Mesenchymal stem cell (in vitro differentiated cells and primary cell): ENCODE measurements around the gene MED13L.

ENCODE experiments used
- DNase-seq: peaks from one replicate; pipeline ENCODE4 v3.0.0-alpha.2; 2013
- H2AFZ ChIP-seq: one replicate; pipeline ENCODE4 v1.6.1; 2013; ENCODE audit warnings: low read depth, mild to moderate bottlenecking, control low read depth, inconsistent platforms, low read length, moderate library complexity
- H2AK5ac ChIP-seq: 2 replicates; pipeline ENCODE4 v1.6.1; 2013; ENCODE audit warnings: low read length, moderate library complexity, mild to moderate bottlenecking, inconsistent platforms; ENCODE audit not compliant: severe bottlenecking
- H2BK120ac ChIP-seq: one replicate; pipeline ENCODE4 v1.6.1; 2013; ENCODE audit warnings: low read depth, mild to moderate bottlenecking, inconsistent platforms, low read length, moderate library complexity
- H2BK12ac ChIP-seq, 2 experiments: one replicate each; pipeline ENCODE4 v1.6.1; 2013; ENCODE audit warnings: inconsistent platforms in 2 of 2, low read length in 2 of 2, mild to moderate bottlenecking in 2 of 2, moderate library complexity in 2 of 2, control low read depth in 1 of 2
- H2BK15ac ChIP-seq: one replicate; pipeline ENCODE4 v1.6.1; 2013; ENCODE audit warnings: mild to moderate bottlenecking, low read depth, inconsistent platforms; ENCODE audit not compliant: poor library complexity, severe bottlenecking
- H2BK5ac ChIP-seq: 2 replicates; pipeline ENCODE4 v1.6.1; 2013; ENCODE audit warnings: low read depth, mild to moderate bottlenecking, low read length, control low read depth, inconsistent platforms; ENCODE audit not compliant: poor library complexity, severe bottlenecking
- H3K14ac ChIP-seq, 2 experiments: one replicate each; pipeline ENCODE4 v1.6.1; 2013; ENCODE audit warnings: inconsistent platforms in 2 of 2, low read length in 2 of 2, control low read depth in 1 of 2, mild to moderate bottlenecking in 1 of 2, moderate library complexity in 1 of 2
- H3K18ac ChIP-seq, 2 experiments: one replicate each; pipeline ENCODE4 v1.6.1; 2013; ENCODE audit warnings: inconsistent platforms in 2 of 2, low read length in 2 of 2, control low read depth in 1 of 2, low read depth in 1 of 2, mild to moderate bottlenecking in 1 of 2
- H3K23ac ChIP-seq, 2 experiments: one replicate each; pipeline ENCODE4 v1.6.1; 2013; ENCODE audit warnings: inconsistent platforms in 2 of 2, low read length in 2 of 2, mild to moderate bottlenecking in 2 of 2, moderate library complexity in 2 of 2, control low read depth in 1 of 2
- H3K27ac ChIP-seq: 2 replicates; pipeline ENCODE4 v1.5.1; 2013; ENCODE audit warnings: mild to moderate bottlenecking, moderate library complexity, low read length, control low read depth, inconsistent platforms; ENCODE audit not compliant: poor library complexity, severe bottlenecking
- H3K27me3 ChIP-seq, 2 experiments: 2 replicates each; pipeline versions ENCODE4 v1.6.1 to v1.7.0; 2013; ENCODE audit warnings: low read length in 2 of 2, mild to moderate bottlenecking in 2 of 2, moderate library complexity in 2 of 2, control low read depth in 1 of 2, inconsistent platforms in 1 of 2; ENCODE audit not compliant: control insufficient read depth in 1 of 2, insufficient read depth in 1 of 2
- H3K36me3 ChIP-seq, 2 experiments: 2 replicates each; pipeline versions ENCODE4 v1.6.1 to v1.7.0; 2013; ENCODE audit warnings: low read length in 2 of 2, control low read depth in 1 of 2, inconsistent platforms in 1 of 2, low read depth in 1 of 2, mild to moderate bottlenecking in 1 of 2; ENCODE audit not compliant: insufficient read depth in 2 of 2, control insufficient read depth in 1 of 2
- H3K4ac ChIP-seq, 2 experiments: one replicate each; pipeline ENCODE4 v1.6.1; 2013; ENCODE audit warnings: inconsistent platforms in 2 of 2, low read length in 2 of 2, mild to moderate bottlenecking in 2 of 2, moderate library complexity in 2 of 2, control low read depth in 1 of 2, low read depth in 1 of 2
- H3K4me1 ChIP-seq: 2 replicates; pipeline ENCODE4 v1.6.1; 2013; ENCODE audit warnings: low read depth, low read length, control low read depth; ENCODE audit not compliant: control insufficient read depth, insufficient read depth
- H3K4me2 ChIP-seq: 2 replicates; pipeline ENCODE4 v1.6.1; 2013; ENCODE audit warnings: low read length, mild to moderate bottlenecking, inconsistent platforms; ENCODE audit not compliant: poor library complexity, severe bottlenecking
- H3K4me3 ChIP-seq, 2 experiments: 2 replicates each; pipeline versions ENCODE4 v1.5.1 to v1.7.0; 2013; ENCODE audit warnings: low read length in 2 of 2, mild to moderate bottlenecking in 2 of 2, control low read depth in 1 of 2, low read depth in 1 of 2; ENCODE audit not compliant: insufficient read depth in 1 of 2
- H3K79me1 ChIP-seq: replicated peaks from 2 replicates; pipeline ENCODE4 v1.6.1; 2013; ENCODE audit warnings: mild to moderate bottlenecking, control low read depth, low read length, inconsistent platforms; ENCODE audit not compliant: poor library complexity, severe bottlenecking
- H3K9ac ChIP-seq: 2 replicates; pipeline ENCODE4 v1.7.0; 2013; ENCODE audit warnings: mild to moderate bottlenecking, low read length, moderate library complexity
- H3K9me3 ChIP-seq: 2 replicates; pipeline ENCODE4 v1.7.0; 2013; ENCODE audit warnings: mild to moderate bottlenecking, low read length; ENCODE audit not compliant: control insufficient read depth
- H4K8ac ChIP-seq: one replicate; pipeline ENCODE4 v1.6.1; 2013; ENCODE audit warnings: inconsistent platforms, mild to moderate bottlenecking, low read length, moderate library complexity
- H4K91ac ChIP-seq: one replicate; pipeline ENCODE4 v1.6.1; 2013; ENCODE audit warnings: mild to moderate bottlenecking, low read length, inconsistent platforms
- WGBS: methylation state at CpG from one replicate; pipeline ENCODE4 v1.1.7; 2013; ENCODE audit warnings: mixed read lengths; 5-methylcytosine and 5-hydroxymethylcytosine counted together

Gene MED13L

DNA sequence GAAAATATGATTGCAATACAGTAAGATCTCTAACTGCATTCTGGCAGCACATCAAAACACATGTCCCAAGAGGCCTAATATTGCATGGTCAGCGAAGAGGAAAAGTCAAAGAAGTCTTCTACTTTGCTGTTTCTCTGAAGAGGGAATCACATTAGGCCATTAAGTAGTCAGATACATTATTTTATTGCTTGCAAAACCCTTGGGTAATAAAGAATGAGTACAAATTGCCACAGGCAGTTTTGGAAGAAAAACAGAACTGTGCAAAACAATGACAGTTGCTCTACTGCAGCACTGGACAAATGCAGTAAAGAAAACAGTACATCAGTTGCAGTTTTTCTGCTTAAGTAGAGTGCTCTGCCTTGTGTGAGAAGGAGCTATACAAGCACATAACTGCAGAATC, 211.9 kb downstream of the MED13L start:
- H3K27ac ChIP-seq, result no peak overlapping the region
- H3K4me2 ChIP-seq, result no peak overlapping the region
- no peak overlapping the region for H3K9ac ChIP-seq
- no peaks in the 10 kb centered on the region for H3K36me3 ChIP-seq
- H3K27me3 ChIP-seq, result no peaks in the 10 kb centered on the region
- no peak overlapping the region for H4K91ac ChIP-seq
- H2BK5ac ChIP-seq, result no peak overlapping the region
- H3K4ac ChIP-seq, result no peak overlapping the region
- 100% methylated on average over 1 of the region's 1 CpG for WGBS
- no peaks in the 10 kb centered on the region for H3K9me3 ChIP-seq
- no peak overlapping the region for H3K23ac ChIP-seq
- H2BK120ac ChIP-seq, result no peak overlapping the region
- no peak overlapping the region for H2BK12ac ChIP-seq
- no peak overlapping the region for H4K8ac ChIP-seq
- no peak overlapping the region for H2BK15ac ChIP-seq
- H3K18ac ChIP-seq, result no peak overlapping the region
- H3K4me1 ChIP-seq, result no peaks in the 10 kb centered on the region
- peak overlapping the region in 1 of 2 experiments; percentile 11 for H3K14ac ChIP-seq
- H2AFZ ChIP-seq, result no peak overlapping the region
- peaks cover 25% of the 10 kb centered on the region for H3K79me1 ChIP-seq
- DNase-seq, result no peak
- H3K4me3 ChIP-seq, result no peak overlapping the region
- no peak overlapping the region for H2AK5ac ChIP-seq

GRCh38 chr12:116064493-116064892, 213.0 kb downstream of the MED13L start:
- WGBS, result 95% methylated on average over 4 of the region's 4 CpGs
- Histone ChIP-seq H3K27ac (no peak overlapping the region), H3K4me3 (no peak overlapping the region), H3K79me1 (peaks cover 27% of the 10 kb centered on the region), H3K9me3 (no peaks in the 10 kb centered on the region), H3K14ac (no peak overlapping the region), H2BK5ac (no peak overlapping the region), H4K91ac (no peak overlapping the region), H2AFZ (no peak overlapping the region), H3K9ac (no peak overlapping the region), H3K4me2 (no peak overlapping the region), H3K27me3 (no peaks in the 10 kb centered on the region), H2BK15ac (no peak overlapping the region), H2AK5ac (no peak overlapping the region), H3K4me1 (no peaks in the 10 kb centered on the region), H2BK12ac (no peak overlapping the region), H3K4ac (peak overlapping the region in 1 of 2 experiments; percentile 49), H4K8ac (no peak overlapping the region), H3K18ac (no peak overlapping the region), H2BK120ac (no peak overlapping the region), H3K36me3 (no peaks in the 10 kb centered on the region), H3K23ac (no peak overlapping the region)
- DNase-seq, result no peak

GRCh38 chr12:116062698-116063097, 214.8 kb downstream of the MED13L start:
- no peak overlapping the region for H2BK12ac ChIP-seq
- no peak for DNase-seq
- H2AK5ac ChIP-seq, result no peak overlapping the region
- H2AFZ ChIP-seq, result no peak overlapping the region
- H3K27ac ChIP-seq, result no peak overlapping the region
- WGBS, result 94% methylated on average over 4 of the region's 4 CpGs
- no peak overlapping the region for H3K4ac ChIP-seq
- H3K27me3 ChIP-seq, result no peaks in the 10 kb centered on the region
- no peak overlapping the region for H2BK15ac ChIP-seq
- no peak overlapping the region for H3K23ac ChIP-seq
- H3K9ac ChIP-seq, result no peak overlapping the region
- H3K14ac ChIP-seq, result no peak overlapping the region
- no peak overlapping the region for H3K4me3 ChIP-seq
- no peak overlapping the region for H4K91ac ChIP-seq
- no peak overlapping the region for H3K4me2 ChIP-seq
- no peak overlapping the region for H2BK120ac ChIP-seq
- no peak overlapping the region for H4K8ac ChIP-seq
- H3K4me1 ChIP-seq, result peaks cover 2% of the 10 kb centered on the region
- H3K18ac ChIP-seq, result no peak overlapping the region
- H3K79me1 ChIP-seq, result peaks cover 25% of the 10 kb centered on the region
- no peaks in the 10 kb centered on the region for H3K36me3 ChIP-seq
- no peak overlapping the region for H2BK5ac ChIP-seq
- no peaks in the 10 kb centered on the region for H3K9me3 ChIP-seq

DNA sequence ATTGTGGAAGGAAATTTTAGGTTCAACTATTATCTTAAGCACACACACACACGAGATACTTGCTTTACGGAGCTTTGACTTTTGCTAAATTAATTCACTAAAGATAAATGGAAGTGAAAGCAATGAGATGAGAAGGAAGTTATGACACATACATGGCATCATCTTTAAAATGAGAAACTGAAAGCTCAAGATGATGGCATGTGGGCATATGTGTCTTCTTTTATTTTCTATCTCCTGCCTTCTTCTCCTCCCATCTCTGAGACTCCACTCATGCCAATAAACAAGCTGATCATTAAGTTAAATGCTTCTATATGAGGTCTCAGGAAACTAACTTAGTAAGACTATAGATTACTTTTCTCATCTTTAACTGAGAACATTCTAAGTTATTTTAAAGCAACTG, 216.7 kb downstream of the MED13L start:
- Histone ChIP-seq H2BK12ac (no peak overlapping the region), H3K4me1 (peaks cover 2% of the 10 kb centered on the region), H3K14ac (no peak overlapping the region), H3K4me2 (no peak overlapping the region), H4K8ac (no peak overlapping the region), H3K23ac (no peak overlapping the region), H4K91ac (no peak overlapping the region), H3K4me3 (no peak overlapping the region), H2BK15ac (no peak overlapping the region), H3K4ac (no peak overlapping the region), H2AFZ (no peak overlapping the region), H3K36me3 (no peaks in the 10 kb centered on the region), H3K9ac (peak overlapping the region; percentile 52), H3K9me3 (no peaks in the 10 kb centered on the region), H3K79me1 (peaks cover 28% of the 10 kb centered on the region), H3K18ac (no peak overlapping the region), H3K27ac (no peak overlapping the region), H3K27me3 (no peaks in the 10 kb centered on the region), H2AK5ac (no peak overlapping the region), H2BK5ac (no peak overlapping the region), H2BK120ac (no peak overlapping the region)
- peak; percentile 58 for DNase-seq
- no CpG with 5 or more reads among the region's 2 CpGs for WGBS
